ENCODE measurements around the gene SPCS1. TPM values are rescaled to one million over a fixed set of nuclear protein-coding genes. Genes with fewer than 3 reads are reported as not detected.

Gene SPCS1
- polyA plus RNA-seq, 2 of the 4 experiments (the other 2 are of a cell fraction): 180 to 184 TPM

DNA sequence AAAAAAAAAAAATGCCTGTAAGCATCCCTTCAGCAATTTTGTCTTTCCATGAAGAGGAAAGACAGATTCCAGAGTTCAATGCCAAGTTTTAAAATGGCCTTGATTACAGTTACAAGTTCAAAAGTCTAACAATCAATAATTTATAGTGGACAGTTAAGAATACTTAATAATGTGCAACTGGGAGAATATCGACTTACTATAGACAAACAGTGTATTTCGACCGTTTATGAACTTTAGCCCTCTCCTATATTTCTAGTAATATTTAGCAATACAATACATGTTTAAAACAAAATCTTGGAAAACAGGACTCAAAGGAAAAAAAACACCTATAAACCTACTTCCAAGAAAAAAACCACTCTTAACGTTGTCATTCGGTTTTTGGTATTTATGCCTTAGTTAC lies 21.7 kb upstream of the SPCS1 start:
- POLR2A ChIA-PET: no interaction called here
- no peak for FAIRE-seq
- CTCF ChIA-PET: interaction anchor here (0.7 kb wide), 1 partner anchor 16 kb away, joined by 3 read pairs; no protein-coding TSS in a partner anchor
- Histone ChIP-seq H3K27ac (no peak overlapping the region), H3K4me2 (peak overlapping the region; percentile 93), H3K9me3 (no peaks in the 10 kb centered on the region), H3K4me1 (peaks cover 49% of the 10 kb centered on the region; the same call in 2 of the 3 replicates), H3K4me3 (peak overlapping the region; percentile 83)
- no peak for TF ChIP-seq RARB (CRISPR knock-in tag; IDR thresholded peaks at IDR 0.05)
- no peak for TF ChIP-seq ZSCAN20 (CRISPR knock-in tag; IDR thresholded peaks at IDR 0.05)
- no peak for TF ChIP-seq MAX (IDR thresholded peaks at IDR 0.05)
- TF ChIP-seq JUN (IDR thresholded peaks at IDR 0.05): no peak
- no peak for TF ChIP-seq SMC3 (IDR thresholded peaks at IDR 0.05)
- no peak for TF ChIP-seq TP53 (CRISPR knock-in tag; IDR thresholded peaks at IDR 0.05)
- no peak for TF ChIP-seq EHMT2 (IDR thresholded peaks at IDR 0.05; ENCODE audit: low read depth)
- no peak for TF ChIP-seq NPAS2 (CRISPR knock-in tag; IDR thresholded peaks at IDR 0.05; ENCODE audit: borderline replicate concordance)
- no peak for TF ChIP-seq EHF (CRISPR knock-in tag; IDR thresholded peaks at IDR 0.05)
- no peak for TF ChIP-seq KDM5A (IDR thresholded peaks at IDR 0.05)
- no peak for TF ChIP-seq HES2 (IDR thresholded peaks at IDR 0.05)
- no peak for TF ChIP-seq FOXS1 (CRISPR knock-in tag; IDR thresholded peaks at IDR 0.05)
- TF ChIP-seq GATA3 (IDR thresholded peaks at IDR 0.05; ENCODE audit: borderline replicate concordance): no peak
- no peak for TF ChIP-seq RAD21 (conservative IDR thresholded peaks at IDR 0.05 in 1 of 2, IDR thresholded peaks at IDR 0.05 in 1 of 2)
- no peak for TF ChIP-seq POLR2A (IDR thresholded peaks at IDR 0.05; ENCODE audit: low read length)
- no peak for TF ChIP-seq CHD2 (IDR thresholded peaks at IDR 0.05; ENCODE audit: low read length, partially characterized antibody)
- no peak for TF ChIP-seq RCOR1 (IDR thresholded peaks at IDR 0.05; ENCODE audit: low read depth, low read length)
- no peak for ATAC-seq
- WGBS (ENCODE audit: missing lambda C conversion rate): 57% methylated on average over 5 of the region's 5 CpGs
- no peak for DNase-seq (ENCODE audit: low read depth in 1 of 2, low spot score in 1 of 2)

GRCh38 chr3:52685285-52685708 lies 20.6 kb upstream of the SPCS1 start:
- H3K4me1 ChIP-seq: peaks cover 44% of the 10 kb centered on the region; the same call in 2 of the 3 replicates
- peak overlapping the region; percentile 83 for H3K4me3 ChIP-seq
- 1% methylated on average over 38 of the region's 41 CpGs for WGBS (ENCODE audit: missing lambda C conversion rate)
- H3K4me2 ChIP-seq: peak overlapping the region; percentile 93
- FAIRE-seq (no peak), DNase-seq (ENCODE audit: low read depth in 1 of 2, low spot score in 1 of 2) (peak; percentile 61 to 72), ATAC-seq (peak; percentile 80 to 92)
- TF ChIP-seq ZSCAN20 (CRISPR knock-in tag; IDR thresholded peaks at IDR 0.05) (no peak), SMC3 (IDR thresholded peaks at IDR 0.05) (no peak), BCL3 (IDR thresholded peaks at IDR 0.05) (no peak), ESRRA (IDR thresholded peaks at IDR 0.05; ENCODE audit: borderline replicate concordance, low read length) (no peak), EP300 (IDR thresholded peaks at IDR 0.05) (no peak), POLR2AphosphoS2 (conservative IDR thresholded peaks at IDR 0.05; ENCODE audit: low read length) (no peak), MAZ (IDR thresholded peaks at IDR 0.05; ENCODE audit: borderline replicate concordance, low read depth, low read length) (no peak), JUN (IDR thresholded peaks at IDR 0.05) (no peak), POLR2A (IDR thresholded peaks at IDR 0.05; ENCODE audit: low read length) (no peak)
- TF ChIP-seq, protein P1, sequence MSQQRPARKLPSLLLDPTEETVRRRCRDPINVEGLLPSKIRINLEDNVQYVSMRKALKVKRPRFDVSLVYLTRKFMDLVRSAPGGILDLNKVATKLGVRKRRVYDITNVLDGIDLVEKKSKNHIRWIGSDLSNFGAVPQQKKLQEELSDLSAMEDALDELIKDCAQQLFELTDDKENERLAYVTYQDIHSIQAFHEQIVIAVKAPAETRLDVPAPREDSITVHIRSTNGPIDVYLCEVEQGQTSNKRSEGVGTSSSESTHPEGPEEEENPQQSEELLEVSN (IDR thresholded peaks at IDR 0.05; ENCODE audit: borderline replicate concordance, low read depth): no peak
- H3K9me3 ChIP-seq: no peaks in the 10 kb centered on the region
- ChIA-PET POLR2A (interaction anchor here (0.6 kb wide), 1 partner anchor 13 kb away, joined by 8 read pairs; no protein-coding TSS in a partner anchor), CTCF (no interaction called here)
- H3K27ac ChIP-seq: peak overlapping the region; percentile 99 to 100
